ENCODE data around the gene BCOR. TPM values are rescaled to one million over a fixed set of nuclear protein-coding genes. Genes with fewer than 3 reads are reported as not detected.

BCOR gene
- total and polyA plus RNA-seq, 9 of the 15 experiments (the other 6 are each of a cell fraction or from before 2014, with no cell fraction given): 27.5 to 113 (median 37.6) TPM

DNA sequence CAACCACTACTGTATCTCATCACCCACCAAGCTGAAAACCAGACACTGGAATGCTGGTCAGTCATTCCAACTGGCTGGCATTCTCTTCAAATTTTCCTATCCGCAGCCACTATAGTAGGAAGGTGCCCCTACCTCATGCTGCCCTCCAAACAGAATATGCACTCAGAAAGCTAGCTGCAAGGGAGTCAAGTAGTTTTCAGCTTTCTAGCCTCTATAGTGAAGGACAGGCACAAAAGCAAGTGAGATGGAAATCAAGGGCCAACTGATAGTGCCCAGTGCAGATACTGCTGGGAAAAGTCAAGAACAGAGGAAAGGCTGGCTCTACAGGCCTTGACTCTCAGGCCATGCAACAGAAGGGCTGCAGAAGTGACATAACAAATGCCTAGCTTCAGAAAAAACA lies 47.2 kb downstream of the BCOR start (continued):
- 0 out of 2 replicates have a peak, but pooled peaks have one; percentile 51 for TF ChIP-seq CBX5 (IDR thresholded peaks at IDR 0.05; ENCODE audit: borderline replicate concordance, low read depth)

DNA sequence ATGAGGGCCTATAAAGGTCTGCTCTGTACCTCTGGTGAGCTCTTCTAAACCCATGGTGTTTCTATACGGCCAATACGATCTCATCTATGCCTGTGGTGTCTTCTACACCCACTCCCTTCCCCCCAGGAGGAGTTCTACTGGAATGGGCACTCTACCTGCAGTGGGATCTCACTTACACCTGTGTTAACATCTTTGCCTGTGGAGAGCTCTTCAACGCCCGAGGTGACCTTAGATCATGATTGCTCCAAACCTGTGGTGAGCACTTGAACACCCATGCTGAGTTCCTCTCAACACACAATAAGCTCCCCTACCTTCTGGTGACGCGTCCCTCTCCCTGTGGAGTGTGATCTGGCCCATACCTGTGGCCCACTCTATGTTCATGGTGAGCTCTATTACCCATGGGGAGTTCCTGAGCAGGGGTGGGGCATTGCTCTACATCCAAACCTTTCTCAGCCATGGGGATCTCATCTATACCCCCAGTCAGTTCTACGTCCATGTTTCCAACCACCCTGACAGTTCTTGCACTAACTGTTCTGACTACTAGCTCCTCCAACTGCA lies 48.6 kb downstream of the BCOR start:
- no peak overlapping the region for H3K27ac ChIP-seq (ENCODE audit: extremely low read depth, low read depth, low read length)
- in situ Hi-C loops (cut with MboI) (no loop called here), intact Hi-C loops (cut with micrococcal nuclease) (no loop called here)
- no peaks in the 10 kb centered on the region for H3K9me1 ChIP-seq (ENCODE audit: control insufficient read depth, insufficient read depth, low read length)
- no peaks in the 10 kb centered on the region for H3K27me3 ChIP-seq (ENCODE audit: control insufficient read depth in 2 of 2, insufficient read depth in 2 of 2, low read length in 2 of 2)
- WGBS (ENCODE audit: insufficient coverage, low coverage, missing lambda C conversion rate): 88% methylated on average over 4 of the region's 7 CpGs
- H3K9ac ChIP-seq (ENCODE audit: insufficient read depth in 1 of 2, low read depth in 2 of 2, low read length in 2 of 2): no peak overlapping the region
- TSS peak; percentile 14 for BruUV-seq (replicated peaks)
- no peaks in the 10 kb centered on the region for H4K20me1 ChIP-seq (replicated peaks; ENCODE audit: control insufficient read depth, insufficient read depth, low read length)
- H2AFZ ChIP-seq (ENCODE audit: low read depth, low read length): no peak overlapping the region
- FAIRE-seq (no peak), DNase-seq (ENCODE audit: extremely low read depth in 1 of 4, low spot score in 3 of 4) (no peak), ATAC-seq (peak; percentile 47)
- peaks cover 59% of the 10 kb centered on the region for H3K36me3 ChIP-seq (ENCODE audit: control insufficient read depth, insufficient read depth, low read length)
- no peaks in the 10 kb centered on the region; the same call in 2 of the 3 replicates for H3K79me2 ChIP-seq (ENCODE audit: control insufficient read depth, insufficient read depth, low read length)
- H3K9me3 ChIP-seq (replicated peaks; ENCODE audit: control insufficient read depth, insufficient read depth, low read depth, low read length): peaks cover 18% of the 10 kb centered on the region
- no peaks in the 10 kb centered on the region; a peak in 1 of 5 replicates for H3K4me1 ChIP-seq (replicated peaks in 1 of 2; ENCODE audit: control insufficient read depth in 2 of 2, insufficient read depth in 2 of 2, low read length in 2 of 2)
- CTCF ChIA-PET (ENCODE audit: low intra/inter-chr PET ratio): no interaction called here
- POLR2A ChIA-PET: interaction anchor here (0.8 to 1.0 kb wide), 2 partner anchors 46 to 337 kb away, joined by 3 to 4 read pairs; no protein-coding TSS in a partner anchor
- no peak overlapping the region for H3K4me3 ChIP-seq
- H3K4me2 ChIP-seq (ENCODE audit: insufficient read depth, low read length): no peak overlapping the region
- TF ChIP-seq JUNB (CRISPR knock-in tag; conservative IDR thresholded peaks at IDR 0.05) (no peak), EGR1 (conservative IDR thresholded peaks at IDR 0.05) (no peak), ELF2 (CRISPR knock-in tag; IDR thresholded peaks at IDR 0.05) (no peak), SUPT5H (IDR thresholded peaks at IDR 0.05) (peak; percentile 81), ZNF436 (CRISPR knock-in tag; IDR thresholded peaks at IDR 0.05) (no peak), DMBX1 (CRISPR knock-in tag; IDR thresholded peaks at IDR 0.05; ENCODE audit: borderline replicate concordance) (no peak), NEUROD1 (IDR thresholded peaks at IDR 0.05; ENCODE audit: borderline replicate concordance, low read depth, low read length, partially characterized antibody) (no peak), HMGN3 (IDR thresholded peaks at IDR 0.05; ENCODE audit: borderline replicate concordance, extremely low read depth, insufficient read length, low read depth, low read length) (no peak), CBX1 (IDR thresholded peaks at IDR 0.05; ENCODE audit: low read depth) (0 out of 2 replicates have a peak, but pooled peaks have one; percentile 21), MYNN (IDR thresholded peaks at IDR 0.05) (0 out of 2 replicates have a peak, but pooled peaks have one; percentile 14), MYNN (CRISPR knock-in tag; IDR thresholded peaks at IDR 0.05) (no peak), NFIX (CRISPR knock-in tag; IDR thresholded peaks at IDR 0.05; ENCODE audit: low read depth) (no peak), POLR3A (IDR thresholded peaks at IDR 0.05; ENCODE audit: borderline replicate concordance, extremely low read depth, insufficient read depth, insufficient read length) (no peak), TAF1 (IDR thresholded peaks at IDR 0.05; ENCODE audit: control insufficient read depth, extremely low read depth, insufficient read depth, low read length, severe bottlenecking) (no peak), KLF13 (tag; IDR thresholded peaks at IDR 0.05; ENCODE audit: borderline replicate concordance, low read depth) (no peak)
- TF ChIP-seq, protein P1, sequence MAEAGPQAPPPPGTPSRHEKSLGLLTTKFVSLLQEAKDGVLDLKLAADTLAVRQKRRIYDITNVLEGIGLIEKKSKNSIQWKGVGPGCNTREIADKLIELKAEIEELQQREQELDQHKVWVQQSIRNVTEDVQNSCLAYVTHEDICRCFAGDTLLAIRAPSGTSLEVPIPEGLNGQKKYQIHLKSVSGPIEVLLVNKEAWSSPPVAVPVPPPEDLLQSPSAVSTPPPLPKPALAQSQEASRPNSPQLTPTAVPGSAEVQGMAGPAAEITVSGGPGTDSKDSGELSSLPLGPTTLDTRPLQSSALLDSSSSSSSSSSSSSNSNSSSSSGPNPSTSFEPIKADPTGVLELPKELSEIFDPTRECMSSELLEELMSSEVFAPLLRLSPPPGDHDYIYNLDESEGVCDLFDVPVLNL (CRISPR knock-in tag; IDR thresholded peaks at IDR 0.05; ENCODE audit: low read depth): no peak
- TF ChIP-seq, protein P2, sequence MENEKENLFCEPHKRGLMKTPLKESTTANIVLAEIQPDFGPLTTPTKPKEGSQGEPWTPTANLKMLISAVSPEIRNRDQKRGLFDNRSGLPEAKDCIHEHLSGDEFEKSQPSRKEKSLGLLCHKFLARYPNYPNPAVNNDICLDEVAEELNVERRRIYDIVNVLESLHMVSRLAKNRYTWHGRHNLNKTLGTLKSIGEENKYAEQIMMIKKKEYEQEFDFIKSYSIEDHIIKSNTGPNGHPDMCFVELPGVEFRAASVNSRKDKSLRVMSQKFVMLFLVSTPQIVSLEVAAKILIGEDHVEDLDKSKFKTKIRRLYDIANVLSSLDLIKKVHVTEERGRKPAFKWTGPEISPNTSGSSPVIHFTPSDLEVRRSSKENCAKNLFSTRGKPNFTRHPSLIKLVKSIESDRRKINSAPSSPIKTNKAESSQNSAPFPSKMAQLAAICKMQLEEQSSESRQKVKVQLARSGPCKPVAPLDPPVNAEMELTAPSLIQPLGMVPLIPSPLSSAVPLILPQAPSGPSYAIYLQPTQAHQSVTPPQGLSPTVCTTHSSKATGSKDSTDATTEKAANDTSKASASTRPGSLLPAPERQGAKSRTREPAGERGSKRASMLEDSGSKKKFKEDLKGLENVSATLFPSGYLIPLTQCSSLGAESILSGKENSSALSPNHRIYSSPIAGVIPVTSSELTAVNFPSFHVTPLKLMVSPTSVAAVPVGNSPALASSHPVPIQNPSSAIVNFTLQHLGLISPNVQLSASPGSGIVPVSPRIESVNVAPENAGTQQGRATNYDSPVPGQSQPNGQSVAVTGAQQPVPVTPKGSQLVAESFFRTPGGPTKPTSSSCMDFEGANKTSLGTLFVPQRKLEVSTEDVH (IDR thresholded peaks at IDR 0.05; ENCODE audit: low read depth, partially characterized antibody): no peak
